Mammary epithelial cell (primary cell): ENCODE data around the gene DARS1.

Experiments
- EZH2 ChIP-seq: IDR thresholded peaks from 2 replicates; pipeline ENCODE4 v1.6.1; 2012; ENCODE audit warnings: low read length, inconsistent platforms, borderline replicate concordance
- TF ChIP-seq, protein P1 (sequence below), 2 donors: IDR thresholded peaks in 1 of 2; conservative IDR thresholded peaks in 1 of 2; 2 replicates each; pipeline ENCODE4 v1.5.1; 2011 to 2012; ENCODE audit warnings: inconsistent platforms in 2 of 2, low read length in 2 of 2, mild to moderate bottlenecking in 2 of 2, control low read depth in 1 of 2, low read depth in 1 of 2; ENCODE audit not compliant: insufficient read depth in 1 of 2; ENCODE audit errors: extremely low read depth in 1 of 2

DNA sequence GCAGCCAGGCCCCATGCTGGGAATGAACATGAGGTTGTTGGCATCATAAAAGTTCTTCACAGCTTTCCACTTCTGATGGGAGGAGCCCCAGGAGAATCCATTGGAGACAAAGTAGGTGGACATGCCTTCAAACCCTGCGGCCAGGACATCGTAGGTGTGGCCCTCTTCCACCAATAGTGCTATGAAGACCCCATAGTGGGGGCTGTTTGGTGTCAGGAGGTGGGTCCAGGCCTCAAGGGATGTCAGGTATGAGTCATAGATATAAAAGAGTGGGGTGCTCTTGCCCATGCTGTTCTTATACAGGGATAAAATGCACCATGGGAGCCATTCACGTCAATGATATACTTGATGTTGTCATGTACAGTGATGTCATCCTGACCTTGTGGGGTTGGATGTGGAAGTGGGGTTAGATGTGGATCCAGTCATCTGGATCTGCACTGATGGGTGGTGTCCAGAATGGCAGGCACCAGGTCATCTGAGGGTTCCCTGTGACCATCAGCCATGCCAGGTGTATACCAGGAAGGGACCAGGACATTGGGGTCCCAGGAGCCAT is 87.1 kb downstream of the DARS1 start:
- no peak for TF ChIP-seq EZH2
- TF ChIP-seq, protein P1, sequence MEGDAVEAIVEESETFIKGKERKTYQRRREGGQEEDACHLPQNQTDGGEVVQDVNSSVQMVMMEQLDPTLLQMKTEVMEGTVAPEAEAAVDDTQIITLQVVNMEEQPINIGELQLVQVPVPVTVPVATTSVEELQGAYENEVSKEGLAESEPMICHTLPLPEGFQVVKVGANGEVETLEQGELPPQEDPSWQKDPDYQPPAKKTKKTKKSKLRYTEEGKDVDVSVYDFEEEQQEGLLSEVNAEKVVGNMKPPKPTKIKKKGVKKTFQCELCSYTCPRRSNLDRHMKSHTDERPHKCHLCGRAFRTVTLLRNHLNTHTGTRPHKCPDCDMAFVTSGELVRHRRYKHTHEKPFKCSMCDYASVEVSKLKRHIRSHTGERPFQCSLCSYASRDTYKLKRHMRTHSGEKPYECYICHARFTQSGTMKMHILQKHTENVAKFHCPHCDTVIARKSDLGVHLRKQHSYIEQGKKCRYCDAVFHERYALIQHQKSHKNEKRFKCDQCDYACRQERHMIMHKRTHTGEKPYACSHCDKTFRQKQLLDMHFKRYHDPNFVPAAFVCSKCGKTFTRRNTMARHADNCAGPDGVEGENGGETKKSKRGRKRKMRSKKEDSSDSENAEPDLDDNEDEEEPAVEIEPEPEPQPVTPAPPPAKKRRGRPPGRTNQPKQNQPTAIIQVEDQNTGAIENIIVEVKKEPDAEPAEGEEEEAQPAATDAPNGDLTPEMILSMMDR (conservative IDR thresholded peaks at IDR 0.05 in 1 of 2, IDR thresholded peaks at IDR 0.05 in 1 of 2; ENCODE audit: extremely low read depth in 1 of 2, insufficient read depth in 1 of 2, low read depth in 1 of 2, low read length in 2 of 2) = no peak
